ENCODE data around the gene HK3.

HK3 gene

GRCh38 chr5:176832162-176832561 lies 67.0 kb downstream of the HK3 start:
- no peak for FAIRE-seq
- no peak for DNase-seq (ENCODE audit: insufficient read length, low spot score)
- TF ChIP-seq POLR2A (IDR thresholded peaks at IDR 0.05; ENCODE audit: low read depth, low read length) = no peak

GRCh38 chr5:176831425-176831824 lies 67.7 kb downstream of the HK3 start:
- FAIRE-seq = no peak
- DNase-seq (ENCODE audit: insufficient read length, low spot score) = no peak
- no peak for TF ChIP-seq POLR2A (IDR thresholded peaks at IDR 0.05; ENCODE audit: low read depth, low read length)

GRCh38 chr5:176830995-176831423 lies 68.1 kb downstream of the HK3 start:
- DNase-seq (ENCODE audit: insufficient read length, low spot score) (no peak), FAIRE-seq (no peak)

More at GRCh38 chr5:176830995-176831423, 68.1 kb downstream of the HK3 start:
- TF ChIP-seq POLR2A (IDR thresholded peaks at IDR 0.05; ENCODE audit: low read depth, low read length) = no peak

Measured in H54 (cell line).